GM12874 (cell line): ENCODE data around the gene LAMP5.

Experiments
- TF ChIP-seq, protein P1 (sequence below): IDR thresholded peaks from 2 replicates; pipeline ENCODE4 v1.5.1; 2011; ENCODE audit warnings: low read depth, mild to moderate bottlenecking, control low read depth, low read length, moderate library complexity; ENCODE audit not compliant: insufficient read depth

LAMP5 gene

DNA sequence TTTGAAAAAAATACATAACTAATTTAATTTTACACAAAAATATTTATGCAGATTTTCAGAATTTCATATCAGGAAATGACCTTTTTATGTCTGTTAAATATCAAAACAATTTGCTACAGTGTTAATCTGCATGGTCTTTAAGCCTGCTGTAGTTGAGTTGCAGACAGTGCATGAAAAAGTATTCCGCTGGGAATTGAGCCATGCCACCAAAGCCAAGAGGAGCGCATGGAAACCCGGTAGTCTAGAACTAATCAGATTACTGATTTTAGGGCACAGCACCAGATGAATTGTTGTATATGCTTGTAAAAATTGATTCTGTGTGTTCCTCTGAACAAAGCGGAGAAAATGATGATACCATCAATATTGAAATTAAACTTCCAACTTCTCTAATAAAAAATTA lies 34.3 kb upstream of the LAMP5 start:
- TF ChIP-seq, protein P1, sequence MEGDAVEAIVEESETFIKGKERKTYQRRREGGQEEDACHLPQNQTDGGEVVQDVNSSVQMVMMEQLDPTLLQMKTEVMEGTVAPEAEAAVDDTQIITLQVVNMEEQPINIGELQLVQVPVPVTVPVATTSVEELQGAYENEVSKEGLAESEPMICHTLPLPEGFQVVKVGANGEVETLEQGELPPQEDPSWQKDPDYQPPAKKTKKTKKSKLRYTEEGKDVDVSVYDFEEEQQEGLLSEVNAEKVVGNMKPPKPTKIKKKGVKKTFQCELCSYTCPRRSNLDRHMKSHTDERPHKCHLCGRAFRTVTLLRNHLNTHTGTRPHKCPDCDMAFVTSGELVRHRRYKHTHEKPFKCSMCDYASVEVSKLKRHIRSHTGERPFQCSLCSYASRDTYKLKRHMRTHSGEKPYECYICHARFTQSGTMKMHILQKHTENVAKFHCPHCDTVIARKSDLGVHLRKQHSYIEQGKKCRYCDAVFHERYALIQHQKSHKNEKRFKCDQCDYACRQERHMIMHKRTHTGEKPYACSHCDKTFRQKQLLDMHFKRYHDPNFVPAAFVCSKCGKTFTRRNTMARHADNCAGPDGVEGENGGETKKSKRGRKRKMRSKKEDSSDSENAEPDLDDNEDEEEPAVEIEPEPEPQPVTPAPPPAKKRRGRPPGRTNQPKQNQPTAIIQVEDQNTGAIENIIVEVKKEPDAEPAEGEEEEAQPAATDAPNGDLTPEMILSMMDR = no peak

DNA sequence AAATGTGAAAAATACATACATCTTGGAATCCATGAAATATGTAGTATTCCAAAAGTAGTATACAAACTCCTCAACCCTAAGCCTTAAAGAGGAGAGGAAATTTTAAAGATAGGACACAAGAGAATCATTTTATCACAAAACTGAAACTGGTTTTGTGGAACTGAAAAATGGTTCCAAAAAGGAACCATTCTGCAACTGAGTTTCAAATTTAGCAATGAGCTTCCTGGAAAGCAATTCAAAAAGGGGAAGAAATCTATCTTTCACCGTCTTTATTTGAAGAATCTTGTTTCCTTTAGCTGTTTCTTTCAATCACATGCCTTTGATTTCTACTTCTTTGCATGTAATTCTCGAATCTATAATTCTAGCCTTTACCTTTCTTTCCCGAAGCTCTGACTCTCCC lies 32.2 kb upstream of the LAMP5 start:
- TF ChIP-seq, protein P1 = no peak

GRCh38 chr20:9483131-9483530 lies 31.3 kb upstream of the LAMP5 start:
- TF ChIP-seq, protein P1 = no peak

DNA sequence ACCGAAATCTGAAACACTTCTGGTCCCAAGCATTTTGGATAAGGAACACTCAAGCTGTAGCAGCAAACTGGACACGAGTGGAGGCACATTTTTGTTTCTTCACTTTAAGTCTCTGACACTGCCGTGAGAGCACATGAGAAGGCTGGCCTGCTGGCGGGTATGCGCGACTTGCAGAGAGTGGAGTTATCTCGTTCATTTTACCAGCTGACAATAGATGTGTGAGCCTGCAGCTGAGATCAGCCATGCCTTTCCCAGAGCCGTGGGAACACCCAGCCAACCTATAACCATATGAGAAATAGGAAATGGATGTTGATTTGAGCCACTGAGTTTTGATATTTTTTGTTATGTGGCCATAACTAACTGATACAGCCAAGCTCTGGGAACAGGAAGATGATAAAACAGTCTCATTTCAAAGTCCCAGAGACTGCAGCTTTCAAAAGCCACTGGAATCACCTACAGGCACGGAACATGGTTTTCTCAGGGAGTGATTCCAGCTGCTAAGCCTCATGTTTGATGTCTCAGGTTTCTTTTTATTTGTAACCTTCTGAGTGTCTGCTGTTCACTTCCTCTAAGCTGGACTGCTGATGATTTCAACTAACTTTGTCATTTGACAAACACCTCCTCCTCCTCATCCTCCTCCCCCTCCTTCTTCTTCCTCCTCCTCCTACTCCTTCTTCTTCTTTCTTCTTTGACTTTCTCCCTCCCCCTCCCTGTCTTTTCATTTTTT lies 28.6 kb upstream of the LAMP5 start:
- TF ChIP-seq, protein P1 = no peak

GRCh38 chr20:9487231-9487630 lies 27.2 kb upstream of the LAMP5 start:
- TF ChIP-seq, protein P1 = no peak

DNA sequence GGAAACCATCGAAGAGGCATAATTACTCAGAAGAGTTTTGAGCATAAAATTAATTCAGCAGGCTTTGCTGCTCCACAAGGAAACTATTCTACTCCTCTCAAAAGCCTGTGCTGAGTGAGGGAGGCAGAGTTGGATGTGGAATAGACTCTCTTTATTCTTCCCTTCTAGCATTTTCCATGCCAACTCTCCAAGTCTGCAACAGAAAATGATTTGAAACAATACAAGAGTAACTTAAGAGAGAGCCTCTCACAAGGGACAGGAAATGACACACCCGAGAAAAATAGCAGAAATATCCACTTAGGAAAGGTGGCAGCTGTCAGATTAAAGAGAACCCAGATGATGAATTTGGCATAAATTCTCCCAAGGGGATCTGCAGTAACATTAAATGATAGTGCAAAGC lies 26.3 kb upstream of the LAMP5 start:
- TF ChIP-seq, protein P1 = no peak

GRCh38 chr20:9490161-9490560 lies 24.2 kb upstream of the LAMP5 start:
- TF ChIP-seq, protein P1 = no peak

- TF ChIP-seq, protein P1 = no peak
These were observed 23.8 kb upstream of the LAMP5 start for GRCh38 chr20:9490631-9491030.
